AG04449 (cell line): ENCODE measurements around the gene CPA1.

Source experiments
- CTCF ChIA-PET: fragments of 350-600 bp; formaldehyde crosslinking; extraction: SDS; loops from one replicate; lab custom pipeline; 2021; ENCODE audit warnings: antibody characterized with exemption; lab: Yijun Ruan, JAX
- POLR2A ChIA-PET: fragments of 400-600, 350-600 bp; formaldehyde crosslinking; extraction: SDS; loops from one replicate; lab custom pipeline; 2020; ENCODE audit warnings: antibody characterized with exemption, inconsistent platforms; lab: Yijun Ruan, JAX
- DNase-seq: peaks from one replicate; pipeline ENCODE4 v3.0.0-alpha.2; 2010; ENCODE audit warnings: low read depth, low spot score
- H3K4me3 ChIP-seq: 2 replicates; pipeline ENCODE4 v1.5.1; 2011; ENCODE audit warnings: low read depth, mild to moderate bottlenecking, control low read depth, low read length
- TF ChIP-seq, protein P1 (sequence below): IDR thresholded peaks from one replicate; pipeline ENCODE4 v1.5.1; 2011; ENCODE audit warnings: mild to moderate bottlenecking, moderate library complexity, low read length, control low read depth, inconsistent platforms; ENCODE audit not compliant: insufficient read depth; ENCODE audit errors: missing control alignments

The CPA1 gene

DNA sequence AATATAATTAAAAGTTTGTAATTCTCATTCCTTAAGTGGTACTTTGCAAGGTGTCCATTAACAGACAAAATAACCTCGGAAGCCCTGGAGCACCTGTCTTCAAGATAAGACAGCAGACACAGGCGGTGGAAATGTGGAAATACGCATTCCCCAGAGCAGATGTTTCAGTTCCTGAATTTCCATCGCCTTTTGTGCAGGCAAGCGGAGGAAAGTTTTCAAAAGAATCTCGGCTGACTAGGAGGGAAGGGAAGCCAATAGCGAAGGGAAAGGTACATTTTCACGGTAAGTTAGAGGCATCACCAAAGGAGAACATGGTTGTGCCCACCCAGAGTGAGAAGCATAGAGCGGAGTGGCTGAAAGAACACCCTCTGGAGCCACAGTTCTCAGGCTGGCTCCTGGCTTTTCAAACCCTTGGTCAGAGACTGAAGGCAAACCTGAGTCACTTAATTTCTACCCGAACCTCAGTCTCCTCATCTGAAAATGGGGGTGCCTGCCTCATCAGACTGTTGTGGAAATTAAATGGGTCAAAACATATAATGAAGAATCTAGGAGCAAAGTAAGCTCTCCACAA, 13.6 kb downstream of the CPA1 start:
- TF ChIP-seq, protein P1, sequence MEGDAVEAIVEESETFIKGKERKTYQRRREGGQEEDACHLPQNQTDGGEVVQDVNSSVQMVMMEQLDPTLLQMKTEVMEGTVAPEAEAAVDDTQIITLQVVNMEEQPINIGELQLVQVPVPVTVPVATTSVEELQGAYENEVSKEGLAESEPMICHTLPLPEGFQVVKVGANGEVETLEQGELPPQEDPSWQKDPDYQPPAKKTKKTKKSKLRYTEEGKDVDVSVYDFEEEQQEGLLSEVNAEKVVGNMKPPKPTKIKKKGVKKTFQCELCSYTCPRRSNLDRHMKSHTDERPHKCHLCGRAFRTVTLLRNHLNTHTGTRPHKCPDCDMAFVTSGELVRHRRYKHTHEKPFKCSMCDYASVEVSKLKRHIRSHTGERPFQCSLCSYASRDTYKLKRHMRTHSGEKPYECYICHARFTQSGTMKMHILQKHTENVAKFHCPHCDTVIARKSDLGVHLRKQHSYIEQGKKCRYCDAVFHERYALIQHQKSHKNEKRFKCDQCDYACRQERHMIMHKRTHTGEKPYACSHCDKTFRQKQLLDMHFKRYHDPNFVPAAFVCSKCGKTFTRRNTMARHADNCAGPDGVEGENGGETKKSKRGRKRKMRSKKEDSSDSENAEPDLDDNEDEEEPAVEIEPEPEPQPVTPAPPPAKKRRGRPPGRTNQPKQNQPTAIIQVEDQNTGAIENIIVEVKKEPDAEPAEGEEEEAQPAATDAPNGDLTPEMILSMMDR: no peak
- ChIA-PET POLR2A (no interaction called here), CTCF (no interaction called here)
- DNase-seq: no peak
- H3K4me3 ChIP-seq: no peak overlapping the region

DNA sequence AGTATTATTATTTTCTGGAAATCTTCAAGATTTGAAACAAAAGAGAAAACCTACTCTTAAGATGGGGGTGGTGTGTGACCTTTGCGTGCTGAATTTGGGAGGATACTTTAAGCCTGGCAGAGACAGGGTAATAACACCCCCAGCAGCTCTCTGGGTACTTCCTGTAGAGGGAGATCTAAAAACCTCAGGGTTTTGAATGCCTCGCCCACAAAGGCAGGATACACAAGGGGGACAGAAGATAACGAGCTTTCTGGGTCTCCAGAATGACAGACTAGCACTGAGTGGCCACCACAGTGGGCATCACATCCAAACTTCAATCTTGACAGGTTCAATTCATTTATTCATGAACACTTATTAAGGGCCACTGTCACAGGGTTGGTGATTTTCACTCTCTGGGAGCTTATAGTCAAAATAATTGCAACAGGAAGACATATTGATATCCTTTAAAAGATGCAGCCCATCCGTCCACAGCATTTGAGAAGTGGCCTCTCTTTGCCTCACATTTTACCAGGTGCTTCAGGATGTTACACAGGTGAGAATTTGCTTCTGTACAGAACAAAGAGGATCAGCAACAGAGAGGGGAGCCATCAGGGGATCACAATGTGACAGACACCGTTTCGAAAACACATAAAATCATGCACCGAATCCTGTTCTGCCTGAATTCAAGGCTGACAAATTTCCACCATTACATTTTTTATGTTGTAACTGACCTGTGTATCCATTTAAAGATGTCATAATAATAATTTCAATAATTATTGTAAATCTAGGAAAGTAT, 14.3 kb downstream of the CPA1 start:
- ChIA-PET POLR2A (no interaction called here), CTCF (no interaction called here)
- TF ChIP-seq, protein P1: no peak
- no peak overlapping the region for H3K4me3 ChIP-seq
- no peak for DNase-seq

DNA sequence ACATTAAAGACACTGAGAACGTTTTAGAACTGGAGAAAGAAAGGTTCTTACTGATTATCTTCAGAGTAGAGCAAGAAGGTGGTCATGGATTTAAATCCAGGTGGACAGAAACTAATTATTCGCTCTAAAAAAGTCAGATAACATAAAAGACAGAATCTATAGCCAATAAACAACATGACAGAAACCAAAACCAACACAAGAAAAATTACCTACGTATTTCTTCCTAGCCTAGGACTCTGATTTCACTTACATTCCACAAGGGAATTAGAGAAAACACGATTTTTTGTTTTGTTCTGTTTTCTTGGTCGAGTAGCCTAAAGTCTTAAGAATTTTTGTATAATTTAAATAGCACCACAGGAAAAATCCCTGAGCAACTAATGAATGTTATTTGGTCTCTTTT, 15.1 kb downstream of the CPA1 start:
- DNase-seq: no peak
- ChIA-PET POLR2A (no interaction called here), CTCF (no interaction called here)
- no peak overlapping the region for H3K4me3 ChIP-seq
- TF ChIP-seq, protein P1: no peak

DNA sequence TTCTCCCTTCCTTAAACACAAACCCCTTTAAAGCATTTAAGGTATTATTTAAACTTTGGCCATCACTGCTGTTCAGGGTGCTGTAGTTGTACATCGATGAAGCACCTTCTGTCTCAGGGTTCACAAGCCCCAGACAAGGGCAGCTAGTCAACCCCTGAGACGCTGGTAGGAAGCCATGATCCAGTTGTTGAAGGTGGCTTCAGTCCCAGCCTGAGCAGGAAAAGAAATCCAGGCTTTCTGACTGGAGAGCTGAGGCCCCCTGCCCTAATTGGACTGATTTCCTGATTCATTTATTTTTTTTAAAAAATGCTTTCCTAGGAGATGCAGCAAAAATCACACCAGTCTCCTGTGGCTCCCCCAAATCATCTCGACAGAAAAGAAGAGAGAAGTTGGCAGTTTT, 15.8 kb downstream of the CPA1 start:
- TF ChIP-seq, protein P1: no peak
- POLR2A ChIA-PET: no interaction called here
- H3K4me3 ChIP-seq: no peak overlapping the region
- CTCF ChIA-PET: no interaction called here
- DNase-seq: no peak

DNA sequence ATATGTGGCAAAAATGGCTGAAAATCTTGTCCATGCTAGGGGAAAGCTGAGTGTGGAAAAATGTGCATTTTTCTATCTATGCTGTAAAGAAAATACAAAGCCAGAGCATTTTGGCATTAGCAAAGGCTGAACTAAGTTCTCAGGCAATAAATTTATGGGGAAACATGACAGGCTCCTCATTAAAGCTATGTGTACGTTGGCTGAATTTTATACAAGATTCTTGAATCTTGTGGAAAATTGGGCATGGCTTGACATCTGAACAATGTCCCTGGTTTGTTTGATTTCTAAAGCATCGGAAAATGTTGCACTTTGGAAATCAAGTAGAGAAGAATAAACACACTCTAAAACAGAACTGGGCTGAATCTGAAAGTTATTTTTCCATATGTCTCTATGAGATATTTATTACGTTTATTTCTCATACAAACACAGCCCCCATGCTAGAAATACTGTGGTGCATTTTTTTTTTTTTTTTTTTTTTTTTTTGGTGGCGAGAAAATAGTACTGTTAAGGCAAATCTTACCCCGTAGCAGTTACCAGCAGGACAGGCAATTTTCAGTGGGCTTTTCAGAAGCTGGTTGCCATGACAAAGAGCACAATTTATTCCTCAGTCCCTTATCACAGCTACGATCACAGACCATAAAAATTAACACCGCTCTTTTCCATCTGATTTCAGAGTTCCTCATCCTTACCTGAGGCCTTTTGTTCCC, 16.9 kb downstream of the CPA1 start:
- peak; percentile 57 for DNase-seq
- TF ChIP-seq, protein P1: no peak
- POLR2A ChIA-PET: no interaction called here
- CTCF ChIA-PET: no interaction called here
- no peak overlapping the region for H3K4me3 ChIP-seq

DNA sequence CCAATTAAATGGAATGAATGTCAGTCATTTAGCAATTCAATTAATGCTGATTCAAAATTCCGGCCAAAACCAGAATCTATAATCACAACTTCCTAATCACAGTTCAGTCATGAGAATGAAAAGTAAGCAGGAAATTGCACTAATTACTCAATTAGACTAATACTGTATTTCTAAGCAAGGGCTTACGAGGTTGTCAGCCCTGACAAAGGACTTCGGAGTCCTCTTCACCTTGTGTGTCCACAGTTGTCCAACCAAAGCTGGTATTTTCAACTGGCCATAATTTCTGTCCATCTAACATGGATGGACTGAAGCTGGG, 17.4 kb downstream of the CPA1 start:
- no peak for DNase-seq
- TF ChIP-seq, protein P1: no peak
- H3K4me3 ChIP-seq: no peak overlapping the region
- CTCF ChIA-PET: no interaction called here
- POLR2A ChIA-PET: no interaction called here
